Gastroesophageal sphincter (tissue), 4 donors: Measurements from ENCODE around the gene PELO. TPM values are rescaled to one million over a fixed set of nuclear protein-coding genes. Genes with fewer than 3 reads are reported as not detected.
"Not testable (repeated sequence)": the region's sequence is repeated elsewhere in the genome, so short reads cannot be mapped to it uniquely, and the experiment has no call there.

Experiments
- ATAC-seq: fragments of 150-250 bp; one replicate; pipeline ENCODE4 v1.9.1; 2016; ENCODE audit warnings: mild to moderate bottlenecking, moderate library complexity
- H3K27ac ChIP-seq, 4 donors: fragments of 200-600 bp; sonication (generic) in 3 of 4; 1 replicate in 3 of 4; 2 replicates in 1 of 4; pipeline ENCODE4 v1.5.1; 2016 to 2019
- H3K27me3 ChIP-seq: fragments of 200-600 bp; sonication (generic); one replicate; pipeline ENCODE4 v1.5.1; 2019
- H3K36me3 ChIP-seq, 2 donors: fragments of 200-600 bp; sonication (generic); one replicate each; pipeline ENCODE4 v1.5.1; 2019; ENCODE audit warnings: control low read depth in 1 of 2
- H3K4me1 ChIP-seq, 3 donors: fragments of 200-600 bp; sonication (generic); 1 replicate in 2 of 3; 2 replicates in 1 of 3; pipeline ENCODE4 v1.5.1; 2016 to 2019; ENCODE audit warnings: control low read depth in 2 of 3
- H3K4me3 ChIP-seq, 2 donors: fragments of 200-600 bp; sonication (generic); one replicate each; pipeline ENCODE4 v1.5.1; 2019; ENCODE audit warnings: mild to moderate bottlenecking in 1 of 2, moderate library complexity in 1 of 2
- H3K9me3 ChIP-seq, 3 donors: fragments of 200-600 bp; sonication (generic); one replicate each; pipeline ENCODE4 v1.5.1; 2017 to 2019; ENCODE audit warnings: control low read depth in 2 of 3
- EP300 ChIP-seq: sonication (generic); formaldehyde crosslinking; IDR thresholded peaks from one replicate; pipeline ENCODE4 v1.6.1; 2017; ENCODE audit warnings: antibody characterized with exemption, mild to moderate bottlenecking
- POLR2A ChIP-seq, 2 donors: fragments of 450-650 bp; IDR thresholded peaks; one replicate each; pipeline ENCODE4 v1.6.1; 2017; ENCODE audit warnings: antibody characterized with exemption in 2 of 2, mild to moderate bottlenecking in 2 of 2, moderate library complexity in 1 of 2
- POLR2AphosphoS5 ChIP-seq: sonication (generic); formaldehyde crosslinking; IDR thresholded peaks from one replicate; pipeline ENCODE4 v1.6.1; 2017; ENCODE audit warnings: antibody characterized with exemption
- WGBS, 2 donors: methylation state at CpG; one replicate each; pipeline ENCODE4 v1.1.5; 2018; ENCODE audit warnings: low coverage in 1 of 2; 5-methylcytosine and 5-hydroxymethylcytosine counted together
- total RNA-seq, 4 donors: library from RNA; depleted of rRNA; stranded (reverse); fragments of >200 nt; gene quantifications; one replicate each; pipeline ENCODE4 v1.1.0, GENCODE V29; 2016
- TF ChIP-seq, protein P1 (sequence below), 4 experiments: fragments of 200-600 bp in 2 of 4; fragments of 450-650 bp in 2 of 4; sonication (generic) in 1 of 4; IDR thresholded peaks; one replicate each; pipeline ENCODE4 v1.5.1; 2017 to 2019; ENCODE audit warnings: antibody characterized with exemption in 4 of 4, mild to moderate bottlenecking in 2 of 4, moderate library complexity in 2 of 4

The PELO gene
- total RNA-seq, 4 donors from 2014 or later, result 49.4 to 78.0 (median 59.0) TPM

DNA sequence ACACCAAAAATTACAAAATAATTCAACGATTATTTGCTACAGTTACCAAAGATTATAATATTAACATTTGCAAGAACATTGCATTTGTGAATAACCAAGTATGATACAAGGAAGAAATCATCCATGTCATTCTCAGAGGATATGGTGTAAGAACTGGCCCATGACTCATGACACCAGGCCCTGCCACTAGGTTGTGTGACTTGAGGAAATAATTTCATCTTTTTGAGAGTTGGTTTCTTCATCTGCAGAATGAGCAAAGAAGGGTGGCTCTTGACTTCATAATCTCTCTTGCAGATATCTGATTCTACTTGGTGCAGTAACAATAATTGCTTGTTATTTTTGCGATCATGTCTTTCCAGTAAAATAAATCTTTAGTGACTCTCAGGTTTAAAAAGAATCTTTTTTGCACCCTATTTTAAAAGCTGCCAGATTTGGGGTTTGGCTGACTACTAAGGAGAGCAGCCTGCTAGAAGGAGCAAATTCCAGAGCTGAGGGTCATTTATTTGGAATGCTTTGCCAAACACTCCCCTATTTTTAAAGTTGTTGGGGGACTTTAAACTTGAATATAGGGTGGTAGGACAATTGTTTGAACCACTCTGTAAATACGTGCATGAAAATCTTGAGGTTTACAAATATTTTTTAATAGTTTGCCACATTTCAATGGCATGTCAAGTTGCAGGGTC, 23.5 kb downstream of the PELO start:
- no peaks in the 10 kb centered on the region for H3K27me3 ChIP-seq
- 60 to 69% methylated on average over 3 of the region's 3 CpGs for WGBS, 2 donors
- ATAC-seq, result no peak
- H3K27ac ChIP-seq, result peak overlapping the region in 3 of 4 donors; percentile 36 to 96 (median 78)
- TF ChIP-seq EP300 (no peak), POLR2AphosphoS5 (no peak), POLR2A (IDR thresholded peaks at IDR 0.05) (no peak)
- TF ChIP-seq, protein P1, sequence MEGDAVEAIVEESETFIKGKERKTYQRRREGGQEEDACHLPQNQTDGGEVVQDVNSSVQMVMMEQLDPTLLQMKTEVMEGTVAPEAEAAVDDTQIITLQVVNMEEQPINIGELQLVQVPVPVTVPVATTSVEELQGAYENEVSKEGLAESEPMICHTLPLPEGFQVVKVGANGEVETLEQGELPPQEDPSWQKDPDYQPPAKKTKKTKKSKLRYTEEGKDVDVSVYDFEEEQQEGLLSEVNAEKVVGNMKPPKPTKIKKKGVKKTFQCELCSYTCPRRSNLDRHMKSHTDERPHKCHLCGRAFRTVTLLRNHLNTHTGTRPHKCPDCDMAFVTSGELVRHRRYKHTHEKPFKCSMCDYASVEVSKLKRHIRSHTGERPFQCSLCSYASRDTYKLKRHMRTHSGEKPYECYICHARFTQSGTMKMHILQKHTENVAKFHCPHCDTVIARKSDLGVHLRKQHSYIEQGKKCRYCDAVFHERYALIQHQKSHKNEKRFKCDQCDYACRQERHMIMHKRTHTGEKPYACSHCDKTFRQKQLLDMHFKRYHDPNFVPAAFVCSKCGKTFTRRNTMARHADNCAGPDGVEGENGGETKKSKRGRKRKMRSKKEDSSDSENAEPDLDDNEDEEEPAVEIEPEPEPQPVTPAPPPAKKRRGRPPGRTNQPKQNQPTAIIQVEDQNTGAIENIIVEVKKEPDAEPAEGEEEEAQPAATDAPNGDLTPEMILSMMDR (IDR thresholded peaks at IDR 0.05), result no peak
- peaks cover 0 to 4% of the 10 kb centered on the region in 2 donors for H3K36me3 ChIP-seq
- no peak overlapping the region for H3K4me3 ChIP-seq
- no peaks in the 10 kb centered on the region for H3K9me3 ChIP-seq
- H3K4me1 ChIP-seq, result peaks cover 14 to 99% (median 41%) of the 10 kb centered on the region in 3 donors

DNA sequence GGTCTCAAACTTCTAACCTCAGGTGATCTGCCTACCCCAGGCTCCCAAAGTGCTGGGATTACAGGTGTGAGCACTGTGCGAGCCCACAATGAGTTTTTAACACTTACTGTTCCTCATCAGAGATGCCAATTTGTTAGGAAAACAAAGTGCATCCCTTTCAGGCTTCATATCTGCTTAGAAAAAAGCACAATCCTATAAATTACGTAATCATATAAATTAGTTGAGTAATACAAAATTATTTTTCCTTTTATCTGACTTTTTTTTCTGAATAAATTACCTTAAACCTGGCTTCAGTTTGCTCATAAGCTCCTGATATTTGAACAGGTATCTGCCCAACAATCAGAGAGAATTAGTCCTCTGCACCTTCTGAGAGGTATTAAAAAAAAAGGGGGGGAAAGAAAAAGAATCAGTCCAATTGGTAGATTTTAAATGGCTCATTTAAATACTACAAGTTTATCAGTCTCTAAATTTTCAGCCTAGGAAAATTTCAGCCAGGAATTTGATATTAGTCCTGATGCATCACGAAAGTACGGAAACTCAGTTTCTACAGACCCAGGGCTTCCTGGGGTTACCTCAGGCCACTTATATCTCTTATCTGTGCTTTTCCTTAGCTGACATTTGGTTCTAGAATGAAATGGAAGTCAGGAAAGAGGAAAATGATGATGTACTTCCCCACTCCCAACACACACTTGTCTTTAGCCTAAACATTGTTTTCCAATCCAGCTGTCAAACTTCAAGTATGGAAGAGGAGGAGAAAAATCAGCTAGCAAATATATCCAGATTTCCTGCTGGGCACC, 26.8 kb downstream of the PELO start:
- Histone ChIP-seq H3K27me3 (no peaks in the 10 kb centered on the region), H3K9me3 (no peaks in the 10 kb centered on the region), H3K4me3 (no peak overlapping the region), H3K36me3 (peaks cover 0 to 4% of the 10 kb centered on the region in 2 donors), H3K4me1 (peaks cover 13 to 93% (median 35%) of the 10 kb centered on the region in 3 donors), H3K27ac (peak overlapping the region; percentile 43 to 96 (median 63))
- WGBS, 2 donors, result 53 to 59% methylated on average over 3 to 4 of the region's 4 CpGs
- ATAC-seq, result no peak
- TF ChIP-seq, protein P1 (IDR thresholded peaks at IDR 0.05), result no peak
- TF ChIP-seq POLR2A (IDR thresholded peaks at IDR 0.05) (no peak), EP300 (no peak), POLR2AphosphoS5 (no peak)

DNA sequence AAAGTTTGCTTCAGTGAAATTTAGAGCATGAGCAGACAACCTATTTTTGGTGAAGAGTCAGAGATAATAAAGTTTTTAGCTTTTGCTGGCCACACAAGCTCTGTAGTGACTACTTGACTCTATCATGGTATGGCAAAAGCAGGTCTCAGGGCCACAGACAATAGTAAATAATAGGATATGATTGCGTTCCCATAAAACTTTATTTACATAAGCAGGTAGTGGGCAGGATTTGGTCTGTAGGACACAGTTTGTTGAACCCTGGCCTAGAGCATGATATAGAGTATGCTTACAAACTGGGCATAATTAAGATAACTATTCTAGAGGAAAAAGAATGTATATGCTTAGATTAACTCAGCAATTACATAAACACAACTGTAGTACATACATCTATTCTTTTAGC, 30.1 kb downstream of the PELO start:
- Histone ChIP-seq H3K4me1 (peaks cover 13 to 85% (median 26%) of the 10 kb centered on the region in 3 donors), H3K9me3 (no peaks in the 10 kb centered on the region), H3K27ac (peak overlapping the region in 2 of 4 donors; percentile 13 to 96), H3K27me3 (no peaks in the 10 kb centered on the region), H3K36me3 (peaks cover 0 to 4% of the 10 kb centered on the region in 2 donors), H3K4me3 (no peak overlapping the region)
- WGBS, 2 donors, result 67 to 81% methylated on average over 1 of the region's 1 CpG
- ATAC-seq, result no peak
- TF ChIP-seq POLR2A (IDR thresholded peaks at IDR 0.05) (no peak), EP300 (no peak), POLR2AphosphoS5 (no peak)
- TF ChIP-seq, protein P1 (IDR thresholded peaks at IDR 0.05), result no peak

DNA sequence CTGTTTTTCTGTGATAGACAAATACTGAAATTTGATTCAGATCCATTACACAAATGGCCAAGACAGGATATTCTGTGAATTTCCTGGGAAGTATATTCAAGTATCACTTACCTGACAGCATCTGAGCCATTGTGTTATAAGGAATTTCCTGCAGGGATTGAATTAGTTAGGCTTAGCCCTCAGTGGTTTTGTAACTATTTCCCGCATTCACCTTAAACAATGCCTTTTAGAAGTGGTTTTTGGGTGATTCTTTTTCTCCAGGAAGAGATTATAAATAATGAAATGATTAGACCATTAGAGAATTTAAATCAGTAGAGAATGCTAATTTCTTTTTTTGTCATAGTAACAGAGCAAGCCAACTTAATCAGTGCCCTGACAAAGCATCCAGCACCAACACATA, 30.6 kb downstream of the PELO start:
- 67 to 75% methylated on average over 1 of the region's 1 CpG for WGBS, 2 donors
- Histone ChIP-seq H3K27me3 (no peaks in the 10 kb centered on the region), H3K9me3 (no peaks in the 10 kb centered on the region), H3K27ac (peak overlapping the region in 2 of 4 donors; percentile 32 to 96), H3K36me3 (peaks cover 0 to 4% of the 10 kb centered on the region in 2 donors), H3K4me3 (no peak overlapping the region), H3K4me1 (peaks cover 15 to 85% (median 28%) of the 10 kb centered on the region in 3 donors)
- ATAC-seq, result no peak
- no peak for TF ChIP-seq POLR2A (IDR thresholded peaks at IDR 0.05)
- TF ChIP-seq, protein P1 (IDR thresholded peaks at IDR 0.05), result no peak
- no peak for TF ChIP-seq EP300
- no peak for TF ChIP-seq POLR2AphosphoS5

DNA sequence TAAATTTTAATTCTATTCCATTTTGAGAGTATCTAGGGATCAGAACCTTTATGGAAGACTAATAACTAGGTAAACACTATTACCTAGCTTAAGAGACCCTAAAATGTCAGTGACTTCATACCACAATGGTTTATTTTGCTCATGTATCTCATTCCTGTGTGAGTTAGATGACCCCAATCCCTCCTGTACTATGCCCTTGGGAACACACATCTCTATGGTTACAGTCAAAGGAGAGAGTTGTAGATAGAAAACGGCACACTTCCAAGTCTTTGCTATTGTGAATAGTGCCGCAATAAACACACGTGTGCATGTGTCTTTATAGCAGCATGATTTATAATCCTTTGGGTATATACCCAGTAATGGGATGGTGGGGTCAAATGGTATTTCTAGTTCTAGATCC, 31.1 kb downstream of the PELO start:
- ATAC-seq, H3K4me3 ChIP-seq, H3K9me3 ChIP-seq, H3K27me3 ChIP-seq, H3K36me3 ChIP-seq: not testable (repeated sequence)
- WGBS, 2 donors, result 68 to 83% methylated on average over 2 to 3 of the region's 3 CpGs
- peak overlapping the region in 1 of 4 donors; percentile 32 for H3K27ac ChIP-seq
- H3K4me1 ChIP-seq, result peaks cover 15 to 85% (median 28%) of the 10 kb centered on the region in 3 donors
